Left colon (tissue), 2 donors: ENCODE data around the gene PKD1. TPM values are rescaled to one million over a fixed set of nuclear protein-coding genes. Genes with fewer than 3 reads are reported as not detected.
"Not testable (repeated sequence)": the region's sequence is repeated elsewhere in the genome, so short reads cannot be mapped to it uniquely, and the experiment has no call there.

Experiments
- ATAC-seq: fragments of 200-7000 bp; cut with Tn5 transposase; one replicate; pipeline ENCODE4 v1.9.1; 2020; ENCODE audit warnings: mild to moderate bottlenecking, moderate library complexity
- DNase-seq, 2 donors: peaks; one replicate each; pipeline ENCODE4 v3.0.0-alpha.2; 2020
- intact Hi-C, 2 donors: fragments of 100-400 bp; cut with DNase I in 1 of 2; cut with micrococcal nuclease in 1 of 2; formaldehyde crosslinking; loops; one replicate each; pipeline versions ENCODE4 v1.11.2 to v1.14.0; 2022; cut with DNase I, micrococcal nuclease
- long read RNA-seq: library from polyadenylated mRNA; unstranded; transcript quantifications from one replicate; pipeline ENCODE4 v2.0.0, GENCODE V29; 2021
- total RNA-seq, 2 donors: library from RNA; stranded (reverse); fragmentation: NEBNext Ultra II Directional; extraction: Animal tissue kit (Norgen Biotek cat#: 25700); gene quantifications; one replicate each; pipeline ENCODE4 v1.2.1, GENCODE V29; 2021
- donor health status: DM: no; HTN: no; CAD: no.
- donor health status: DM: yes; HTN: yes; CAD: no.

PKD1 gene
- total RNA-seq = 10 to 100 TPM; 75.1 to 76.7 TPM
- long read RNA-seq, partial matches to known transcripts = 5 of 12 reads
- long read RNA-seq, other reads (novel, unspliced or antisense) = 6 of 12 reads

DNA sequence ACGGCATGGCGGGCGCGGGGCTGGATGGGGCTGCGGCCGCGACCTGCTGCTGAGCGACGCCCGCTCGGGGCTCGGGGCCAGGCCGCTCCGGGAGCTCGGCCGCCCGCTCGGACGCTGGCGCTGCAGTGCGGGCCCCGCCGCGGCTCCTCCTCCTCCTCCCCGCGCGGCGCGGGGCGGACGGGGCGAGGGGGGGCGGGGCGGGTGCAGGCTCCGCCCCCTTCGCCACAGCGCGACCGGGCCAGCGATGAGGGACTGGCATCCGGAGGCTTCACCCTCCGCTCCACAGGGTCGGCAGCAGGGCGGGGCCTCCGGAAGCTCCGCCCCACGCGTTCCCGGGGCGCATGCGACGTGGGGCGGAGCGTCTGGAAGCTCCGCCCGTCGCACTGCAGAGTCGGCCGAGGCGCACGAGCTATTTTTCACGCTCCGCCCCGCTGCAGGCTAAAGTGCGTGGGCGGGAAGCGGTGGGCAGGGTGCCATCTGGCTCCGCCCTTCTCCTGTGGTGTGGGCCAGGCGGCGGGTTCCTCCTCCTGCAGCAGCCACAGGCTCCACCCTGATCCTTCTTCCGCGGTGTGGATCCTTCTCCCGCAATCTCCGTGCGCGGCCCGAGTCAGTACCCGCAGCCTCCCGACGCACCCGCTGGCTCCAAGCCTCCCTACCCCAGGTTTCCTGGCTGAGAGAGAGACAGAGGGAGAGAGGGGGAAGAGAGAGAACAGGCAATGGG, at the start of gene PKD1:
Gene PKD1 (minus strand): TSS at position 129 of the 721 bp plus-strand sequence. CDS start 209 bp downstream, outside the sequence.
- intact Hi-C loops = not testable (repeated sequence)

DNA sequence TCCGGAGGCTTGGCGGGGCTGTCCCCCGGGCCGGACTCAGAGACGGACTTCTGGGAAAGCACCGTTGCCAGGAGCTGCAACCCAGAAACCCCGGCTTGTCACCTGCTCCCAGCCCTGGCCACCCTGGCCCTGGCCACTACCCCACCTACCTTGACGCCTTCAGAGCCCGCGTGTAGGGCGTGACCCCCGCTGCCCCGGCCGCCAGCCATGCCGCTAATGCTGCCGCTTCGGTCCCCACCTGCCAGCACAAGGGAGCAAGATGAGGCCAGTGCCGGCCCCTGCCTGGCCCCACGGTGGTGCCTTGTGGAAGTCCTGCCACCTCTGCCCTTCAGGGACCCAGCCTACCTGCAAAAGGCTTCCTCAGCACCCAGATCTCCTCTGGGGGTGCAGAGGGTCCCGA, 49.3 kb upstream of the PKD1 start:
- intact Hi-C loops = no loop called here

More for the DNA sequence above, at the start of gene PKD1:
- ATAC-seq (peak; percentile 68), DNase-seq (peak; percentile 96 to 99)

DNA sequence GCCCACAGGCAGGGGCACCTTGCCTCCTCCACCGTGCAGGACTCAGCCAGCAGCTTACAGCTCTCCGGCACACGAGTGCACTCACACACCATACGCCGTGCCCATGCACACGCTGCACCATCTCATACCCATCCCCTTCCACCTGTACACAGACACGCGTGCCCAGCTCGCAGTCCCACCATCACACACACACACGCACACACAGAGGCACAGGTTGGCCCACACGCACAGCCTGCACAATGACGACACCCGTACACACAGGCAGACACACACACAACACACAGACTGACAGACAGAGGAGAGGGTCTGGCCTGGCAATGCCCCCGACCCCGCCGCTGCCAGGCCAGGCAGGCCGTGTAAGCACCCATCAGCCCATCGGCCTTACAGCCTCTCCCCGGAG, 48.6 kb upstream of the PKD1 start:
- intact Hi-C loops = no loop called here
- DNase-seq = no peak
- ATAC-seq = no peak

More for the DNA sequence above, 49.3 kb upstream of the PKD1 start:
- DNase-seq (no peak), ATAC-seq (no peak)

DNA sequence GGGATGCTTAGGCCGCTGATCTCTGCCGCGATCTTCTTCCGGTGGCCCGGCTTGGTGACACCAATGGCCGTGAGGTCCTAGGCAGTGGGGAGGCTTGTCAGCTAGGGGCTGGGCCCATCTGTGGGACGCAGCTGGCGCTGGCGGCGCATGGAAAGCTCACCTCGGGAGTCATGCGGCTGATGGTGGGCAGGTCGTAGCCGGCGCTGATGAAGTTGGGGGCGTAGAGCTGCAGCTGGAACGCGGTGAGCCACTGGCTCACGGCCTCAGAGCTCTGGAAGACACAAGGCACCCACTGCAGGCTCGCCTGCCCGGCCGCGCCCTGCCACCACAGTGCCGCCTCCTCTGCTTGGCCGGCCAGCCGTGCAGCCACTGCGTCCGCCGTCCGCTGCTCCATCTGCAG, 48.0 kb upstream of the PKD1 start:
- ATAC-seq = no peak

DNA sequence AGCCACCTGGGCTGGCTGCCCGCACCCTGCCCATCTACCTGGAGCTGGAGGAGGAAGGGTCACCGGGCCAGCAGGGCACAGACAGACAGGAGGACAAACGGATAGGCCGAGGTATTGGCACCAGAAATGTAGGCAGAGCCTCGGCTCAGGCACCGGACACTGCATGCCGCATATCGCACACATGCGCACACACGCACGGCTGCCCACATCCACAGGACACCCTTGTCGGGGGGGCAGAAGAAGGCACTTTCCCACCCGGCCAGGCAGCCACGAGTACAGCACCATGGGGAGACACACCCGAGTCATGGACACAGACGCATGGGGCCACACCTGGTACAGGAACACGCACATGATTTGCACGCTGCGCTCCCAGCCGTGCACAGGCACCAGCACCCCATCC, 46.3 kb upstream of the PKD1 start:
- intact Hi-C loops = no loop called here
- DNase-seq = no peak
- no peak for ATAC-seq

More for the DNA sequence above, 48.0 kb upstream of the PKD1 start:
- intact Hi-C loops = no loop called here
- DNase-seq = no peak

DNA sequence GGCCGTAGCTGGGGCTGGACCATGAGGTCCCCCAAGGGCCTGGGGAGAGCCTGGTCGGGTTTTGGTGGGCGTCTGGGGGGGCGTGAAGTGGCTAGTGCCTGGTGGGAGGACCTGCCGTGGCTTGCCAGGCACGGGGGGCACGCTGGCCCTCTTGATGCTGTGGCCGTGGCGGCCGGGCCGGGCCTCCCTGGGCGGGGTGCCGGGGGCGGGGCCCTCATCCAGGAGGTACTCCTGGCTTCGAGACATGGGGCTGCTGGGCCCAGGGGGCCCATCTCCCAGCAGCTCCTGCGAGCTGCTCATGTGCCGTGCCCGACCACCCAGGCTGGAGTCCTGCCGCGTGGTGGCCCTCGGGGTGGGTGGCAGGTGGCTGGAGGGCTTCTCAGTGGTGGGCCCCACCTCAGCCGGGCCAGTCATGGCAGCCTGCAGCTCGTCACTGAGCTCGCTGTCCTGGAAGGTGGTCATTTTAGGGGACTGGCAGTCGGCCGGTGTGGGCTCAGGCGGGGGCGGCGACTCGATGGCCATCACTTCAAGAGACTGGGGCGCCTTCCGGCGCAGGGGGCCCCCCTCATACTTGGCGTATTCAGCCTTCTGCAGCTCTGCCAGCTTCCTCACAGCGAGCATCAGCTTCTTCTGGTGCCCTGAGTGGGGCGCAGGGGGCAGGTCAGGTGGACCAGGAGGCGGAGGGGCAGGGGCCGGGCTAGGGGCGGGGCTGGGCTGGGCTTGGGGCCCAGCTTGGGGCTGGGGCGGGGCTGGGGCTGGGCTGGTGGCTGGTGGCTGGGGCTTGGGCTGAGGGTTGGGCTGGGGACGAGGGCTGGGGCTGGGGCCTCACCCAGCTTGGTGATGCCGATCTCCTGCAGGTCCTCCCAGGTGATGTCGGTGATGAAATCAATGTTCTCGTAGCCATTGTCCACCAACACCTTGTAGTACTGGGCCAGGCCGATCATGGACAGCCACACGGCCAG, 45.5 kb upstream of the PKD1 start:
- ATAC-seq = no peak
- intact Hi-C loops = no loop called here
- DNase-seq = no peak

DNA sequence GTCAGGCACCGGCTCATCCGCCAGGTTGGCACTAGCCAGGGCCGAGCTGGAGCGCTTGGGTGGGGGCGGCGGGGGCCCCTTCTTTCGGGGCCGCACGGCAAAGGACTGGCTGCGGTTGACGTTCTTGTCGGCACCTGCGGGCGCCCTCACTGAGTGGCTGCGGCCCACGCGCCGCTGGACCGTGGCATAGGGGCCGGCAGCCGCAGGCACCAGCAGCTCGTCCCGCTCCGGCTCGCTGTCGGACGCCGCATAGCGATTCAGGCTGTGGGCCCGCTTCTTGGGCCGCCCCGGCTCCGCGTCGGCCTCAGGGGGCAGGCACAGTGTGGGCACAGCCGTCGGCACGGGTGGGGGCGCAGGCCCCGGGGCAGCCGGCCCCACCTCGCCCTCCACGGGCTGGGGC, 44.8 kb upstream of the PKD1 start:
- DNase-seq (no peak), ATAC-seq (no peak)
- intact Hi-C loops = no loop called here

DNA sequence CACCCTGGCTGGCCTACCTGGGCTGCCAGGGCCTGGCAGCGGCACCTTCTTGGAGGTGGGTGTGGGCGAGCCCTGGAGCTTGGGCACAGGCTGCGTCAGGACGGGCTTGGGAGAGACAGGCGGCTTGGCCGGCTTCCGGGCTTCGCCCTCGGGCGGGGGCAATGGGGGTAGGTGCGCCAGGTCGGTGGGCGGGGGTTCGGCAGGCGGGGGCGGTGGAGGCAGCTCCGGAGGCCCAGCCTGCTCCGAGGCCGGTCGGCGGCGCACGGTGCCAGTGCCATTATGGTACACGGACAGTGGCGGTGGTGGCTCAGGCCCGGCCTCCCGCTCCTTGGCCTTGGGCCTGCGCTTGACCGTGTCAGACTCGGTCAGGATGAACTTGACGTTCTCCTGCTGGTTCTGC, 43.9 kb upstream of the PKD1 start:
- intact Hi-C loops = no loop called here
- DNase-seq (no peak), ATAC-seq (no peak)

DNA sequence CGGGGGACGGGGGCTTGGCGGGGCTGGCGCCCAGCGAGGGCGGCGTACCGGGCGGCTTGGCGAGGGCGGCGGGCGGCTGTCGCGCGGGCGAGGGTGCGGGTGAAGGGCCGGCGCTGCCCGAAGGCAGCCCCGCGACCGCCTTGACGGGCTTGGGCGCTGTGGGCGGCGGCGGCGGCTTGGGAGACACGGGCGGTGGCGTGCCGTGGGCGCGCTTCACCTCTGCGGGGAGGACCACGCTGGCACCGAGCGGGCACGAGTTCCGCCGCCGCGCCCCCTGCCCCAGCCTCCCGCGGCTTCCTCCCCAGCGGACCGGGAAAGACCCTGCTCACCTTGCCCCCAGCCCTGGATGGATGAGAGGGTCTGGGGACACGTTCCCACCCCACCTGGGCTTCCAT, 43.4 kb upstream of the PKD1 start:
- intact Hi-C loops = no loop called here
- DNase-seq (no peak), ATAC-seq (no peak)

DNA sequence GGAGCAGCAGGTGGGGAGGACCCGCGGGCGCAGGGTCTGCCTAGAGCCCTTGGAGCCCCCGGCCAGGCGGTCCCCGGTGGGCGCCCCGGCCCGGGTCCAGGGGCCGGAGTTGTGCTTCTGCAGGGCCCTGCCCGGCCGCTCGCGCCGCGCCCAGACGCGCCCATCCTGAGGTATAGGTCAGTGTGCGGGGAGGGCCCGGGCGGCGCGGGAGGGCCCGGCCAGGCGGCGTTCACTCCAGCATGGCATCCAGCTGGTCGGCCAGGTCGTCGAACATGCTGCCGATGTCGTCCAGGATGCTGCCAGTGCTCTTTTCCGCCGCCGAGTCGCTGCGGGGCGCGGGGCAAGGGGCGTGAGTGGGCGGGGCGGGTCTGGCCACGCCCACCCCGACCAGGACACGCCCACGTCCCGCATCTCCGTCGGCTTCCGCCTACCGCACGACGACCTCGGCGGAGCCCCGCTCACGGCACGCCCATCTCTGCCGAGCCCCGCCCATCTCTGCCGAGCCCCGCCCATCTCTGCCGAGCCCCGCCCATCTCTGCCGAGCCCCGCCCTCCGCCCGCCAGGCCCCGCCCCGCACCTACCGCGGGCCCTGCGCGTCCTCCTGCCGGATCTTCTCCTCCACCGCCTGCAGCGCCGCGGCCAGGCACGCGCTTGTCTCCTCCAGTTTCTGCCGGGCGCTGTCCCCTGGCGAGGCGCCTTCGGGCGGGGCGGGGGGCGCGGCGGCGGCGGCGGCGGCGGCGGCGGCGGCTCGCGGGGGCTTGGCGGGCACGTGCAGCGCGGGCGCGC, 42.8 kb upstream of the PKD1 start:
- DNase-seq (no peak), ATAC-seq (peak; percentile 23)
- intact Hi-C loops = no loop called here

DNA sequence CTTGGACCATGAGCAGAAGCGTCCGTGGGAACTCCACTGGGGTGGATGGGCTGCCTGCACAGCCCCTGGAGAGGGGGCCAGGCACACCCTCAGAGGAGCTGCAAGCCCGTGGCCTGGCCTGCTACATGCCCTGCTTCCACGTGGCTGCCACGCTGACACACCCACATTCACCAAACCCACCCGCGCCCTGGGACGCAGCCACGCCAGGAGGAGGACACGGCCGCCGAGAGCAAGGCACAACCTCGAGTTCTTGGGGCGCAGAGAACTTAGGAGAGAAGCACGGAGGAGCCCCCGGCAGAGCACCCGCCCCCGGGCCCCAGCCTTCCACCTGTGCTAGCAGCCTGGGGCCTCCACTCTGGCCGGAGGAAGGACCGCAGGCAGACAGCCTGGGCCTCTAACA, 41.9 kb upstream of the PKD1 start:
- ATAC-seq (no peak), DNase-seq (no peak)
- intact Hi-C loops = no loop called here

DNA sequence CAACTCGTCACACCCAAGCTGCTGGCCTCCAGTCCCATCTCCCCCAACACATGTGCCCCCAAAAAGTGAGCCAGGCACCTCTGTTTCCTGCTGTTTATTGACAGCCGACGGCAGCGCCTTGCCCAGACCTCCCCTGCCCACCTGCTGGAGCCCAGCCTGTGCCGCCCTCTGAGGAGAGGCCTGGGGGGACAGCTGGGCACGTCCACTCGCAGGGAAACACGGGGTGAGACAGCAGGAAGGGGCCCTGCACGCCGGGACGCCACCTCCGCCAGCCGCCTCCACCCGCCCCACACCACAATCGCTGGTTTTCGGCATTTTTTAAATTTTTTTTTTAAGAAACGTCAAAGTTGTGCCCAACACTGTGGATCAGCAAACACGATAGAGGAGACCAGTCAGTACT, 41.4 kb upstream of the PKD1 start:
- DNase-seq = no peak
- intact Hi-C loops = no loop called here
- ATAC-seq = no peak

DNA sequence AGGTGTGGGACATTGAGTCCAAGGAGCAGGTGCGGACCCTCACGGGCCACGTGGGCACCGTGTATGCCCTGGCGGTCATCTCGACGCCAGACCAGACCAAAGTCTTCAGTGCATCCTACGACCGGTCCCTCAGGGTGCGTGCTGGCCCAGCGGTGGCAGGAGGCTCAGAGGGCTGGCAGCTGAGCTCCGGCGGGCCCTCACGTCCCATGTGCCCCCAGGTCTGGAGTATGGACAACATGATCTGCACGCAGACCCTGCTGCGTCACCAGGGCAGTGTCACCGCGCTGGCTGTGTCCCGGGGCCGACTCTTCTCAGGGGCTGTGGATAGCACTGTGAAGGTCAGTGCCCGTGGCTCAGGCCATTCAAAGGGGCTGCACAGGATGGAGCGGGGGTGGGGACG, 40.3 kb upstream of the PKD1 start:
- intact Hi-C loops = no loop called here
- ATAC-seq = no peak
- no peak for DNase-seq

DNA sequence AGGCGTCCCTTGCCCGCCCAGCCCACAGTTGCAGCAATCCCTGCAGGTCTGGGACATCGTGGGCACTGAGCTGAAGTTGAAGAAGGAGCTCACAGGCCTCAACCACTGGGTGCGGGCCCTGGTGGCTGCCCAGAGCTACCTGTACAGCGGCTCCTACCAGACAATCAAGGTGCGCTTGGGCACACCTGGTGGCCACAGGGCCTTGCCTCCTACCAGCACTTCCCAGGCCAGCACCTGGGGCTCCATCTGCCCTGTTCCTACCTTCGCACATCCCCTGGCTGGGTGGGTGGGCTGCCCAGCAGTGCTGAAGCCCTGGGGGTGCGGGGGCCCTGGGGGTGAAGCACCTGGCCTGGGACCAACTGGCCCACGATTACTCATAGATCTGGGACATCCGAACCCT, 39.8 kb upstream of the PKD1 start:
- intact Hi-C loops = no loop called here
- ATAC-seq (no peak), DNase-seq (no peak)

DNA sequence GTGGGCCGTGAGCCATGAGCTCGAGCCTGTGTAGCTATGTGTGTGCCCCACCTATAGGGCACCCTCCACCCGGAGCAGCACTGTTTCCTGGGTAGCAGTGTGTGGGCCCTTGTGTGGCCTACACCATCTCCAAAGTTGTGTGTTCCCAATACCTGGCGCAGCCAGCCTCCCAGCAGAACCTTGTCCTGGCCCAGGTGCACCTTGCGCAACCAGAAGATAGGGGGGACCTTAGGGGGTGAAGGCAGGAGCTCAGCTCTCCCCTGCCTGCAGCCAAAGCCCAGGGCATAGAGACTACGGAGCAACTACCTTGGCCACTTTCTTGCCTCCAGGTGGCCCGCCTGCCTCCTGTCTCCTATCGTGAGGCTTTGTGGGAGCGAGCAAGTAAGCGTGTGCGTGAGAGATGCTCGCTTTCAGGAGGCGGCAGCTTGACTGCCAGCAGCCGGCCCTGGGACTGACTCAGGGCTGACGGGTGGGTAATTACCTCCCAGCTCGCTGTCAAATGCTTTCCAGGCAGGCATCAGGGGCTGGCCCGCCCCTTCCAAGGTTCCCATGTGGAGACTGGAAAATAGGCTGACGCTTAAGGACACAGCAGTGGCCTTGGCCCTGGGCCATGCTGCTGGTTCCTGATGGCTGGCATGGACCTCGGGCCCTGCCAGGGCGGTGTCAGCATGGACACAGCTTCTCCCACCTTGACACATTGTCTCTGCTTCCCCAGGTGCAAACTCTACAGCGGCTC, 38.9 kb upstream of the PKD1 start:
- intact Hi-C loops = no loop called here
- ATAC-seq = no peak

DNA sequence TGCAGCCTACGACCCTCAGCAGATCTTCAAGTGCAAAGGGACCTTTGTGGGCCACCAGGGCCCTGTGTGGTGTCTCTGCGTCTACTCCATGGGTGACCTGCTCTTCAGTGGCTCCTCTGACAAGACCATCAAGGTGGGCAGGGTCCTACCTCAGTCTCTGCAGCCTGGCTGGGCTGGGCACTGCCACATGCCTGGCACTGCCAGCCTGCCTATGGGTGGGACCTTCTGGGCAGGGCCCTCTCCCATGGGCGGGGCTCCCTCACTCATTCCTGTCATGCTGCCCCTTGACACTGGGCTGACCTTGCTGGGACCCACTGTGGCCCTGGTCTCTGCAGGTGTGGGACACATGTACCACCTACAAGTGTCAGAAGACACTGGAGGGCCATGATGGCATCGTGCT, 38.2 kb upstream of the PKD1 start:
- ATAC-seq (no peak), DNase-seq (no peak)
- intact Hi-C loops = no loop called here

More for the DNA sequence above, 38.9 kb upstream of the PKD1 start:
- DNase-seq = no peak

DNA sequence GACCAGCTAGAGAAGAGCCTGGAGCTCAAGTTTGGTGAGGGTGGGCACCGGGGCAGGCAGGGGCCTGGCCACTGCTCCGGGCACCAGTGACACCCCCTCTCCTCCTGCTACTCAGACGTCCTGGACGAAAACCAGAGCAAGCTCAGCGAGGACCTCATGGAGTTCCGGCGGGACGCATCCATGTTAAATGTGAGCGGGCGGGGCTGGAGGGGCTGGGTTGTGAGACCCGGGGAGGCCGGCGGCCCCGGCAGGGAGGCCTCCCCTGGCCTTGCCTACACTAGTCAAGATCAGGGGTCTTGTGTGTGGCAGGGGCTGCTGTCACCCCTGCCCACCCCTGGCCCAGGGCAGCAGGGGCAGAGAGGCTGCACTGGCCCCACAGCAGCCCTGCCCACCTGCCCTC, 37.7 kb upstream of the PKD1 start:
- ATAC-seq = no peak
- intact Hi-C loops = no loop called here
- DNase-seq = no peak

DNA sequence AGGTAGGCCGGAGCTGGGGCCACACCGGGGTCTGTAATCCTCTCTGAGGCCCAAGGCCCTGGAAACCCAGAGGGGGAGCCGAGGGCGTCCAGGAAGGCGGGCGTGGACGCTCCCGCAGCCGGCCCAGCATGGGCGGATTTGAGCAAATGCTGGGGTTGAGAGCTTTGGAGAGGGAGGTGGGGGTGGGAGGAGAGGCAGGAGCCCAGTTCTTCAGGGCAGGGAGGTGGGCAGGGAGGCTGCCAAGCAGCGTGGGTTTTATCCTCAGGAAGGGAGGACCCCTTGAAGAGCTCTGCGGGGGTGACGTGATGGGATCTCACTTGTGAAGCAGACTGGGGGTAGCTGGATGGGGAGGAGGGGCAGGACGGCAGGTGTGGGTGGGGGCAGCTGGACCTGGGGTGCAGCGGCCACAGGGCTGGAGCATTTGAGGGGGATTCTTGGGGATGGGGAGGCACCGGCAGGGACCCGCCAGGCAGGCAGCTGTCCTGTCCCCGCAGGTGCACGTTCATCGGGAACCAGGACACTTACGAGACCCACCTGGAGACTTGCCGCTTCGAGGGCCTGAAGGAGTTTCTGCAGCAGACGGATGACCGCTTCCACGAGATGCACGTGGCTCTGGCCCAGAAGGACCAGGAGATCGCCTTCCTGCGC, 37.1 kb upstream of the PKD1 start:
- ATAC-seq = no peak
- DNase-seq = no peak
- intact Hi-C loops = no loop called here
